ENCODE measurements around the gene AMD1.

The AMD1 gene

DNA sequence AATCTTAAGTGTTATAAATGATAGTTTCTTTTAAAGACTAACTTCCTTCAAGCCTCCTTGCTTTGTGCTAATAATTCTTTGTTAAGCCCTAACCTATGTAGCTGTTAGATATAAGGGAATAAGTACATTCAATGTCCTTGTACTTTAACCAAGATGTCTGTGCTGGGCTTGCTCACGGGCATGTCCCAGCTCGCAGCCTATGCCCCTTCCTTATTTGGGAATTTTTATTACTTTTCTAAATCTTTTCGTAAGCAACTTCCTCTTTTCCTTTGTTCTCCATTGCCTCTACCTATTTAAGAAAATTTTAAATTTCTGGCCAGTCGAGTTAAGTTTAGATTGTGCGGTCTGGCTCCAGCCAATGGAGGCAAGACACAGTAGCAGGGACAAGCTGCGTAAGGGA, 33.3 kb upstream of the AMD1 start:
- no peak for TF ChIP-seq CTCF (IDR thresholded peaks at IDR 0.05; ENCODE audit: unreplicated experiment in 3 of 3)
- no peak overlapping the region for H3K4me3 Mint-ChIP-seq
- no peaks in the 10 kb centered on the region for H3K4me1 Mint-ChIP-seq
- H3K27me3 Mint-ChIP-seq (ENCODE audit: low read depth), result no peaks in the 10 kb centered on the region
- H3K27ac Mint-ChIP-seq, result no peak overlapping the region
- H3K36me3 Mint-ChIP-seq (ENCODE audit: low read depth), result no peaks in the 10 kb centered on the region
- H3K9me3 Mint-ChIP-seq, result no peaks in the 10 kb centered on the region

DNA sequence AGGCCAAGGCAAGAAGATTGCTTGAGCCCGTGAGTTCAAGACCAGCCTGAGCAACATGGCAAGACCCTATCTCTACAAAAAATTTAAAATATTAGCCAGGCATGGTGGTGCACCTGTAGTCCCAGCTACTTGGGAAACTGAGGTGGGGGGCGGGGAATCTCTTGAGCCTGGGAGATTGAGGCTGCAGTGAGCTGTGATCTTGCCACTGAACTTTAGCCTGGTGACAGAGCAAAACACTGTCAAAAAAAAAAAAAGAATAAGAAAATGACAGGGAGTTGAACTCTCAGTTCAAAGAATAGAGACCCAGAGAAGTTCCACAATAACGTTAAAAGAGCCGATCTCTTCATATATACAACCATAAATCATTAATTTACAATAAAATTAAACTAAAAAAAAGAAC, 24.8 kb upstream of the AMD1 start:
- Mint-ChIP-seq H3K27ac (no peak overlapping the region), H3K27me3 (ENCODE audit: low read depth) (no peaks in the 10 kb centered on the region), H3K4me1 (no peaks in the 10 kb centered on the region), H3K9me3 (no peaks in the 10 kb centered on the region), H3K36me3 (ENCODE audit: low read depth) (no peaks in the 10 kb centered on the region), H3K4me3 (no peak overlapping the region)
- TF ChIP-seq CTCF (IDR thresholded peaks at IDR 0.05; ENCODE audit: unreplicated experiment in 3 of 3), result no peak

DNA sequence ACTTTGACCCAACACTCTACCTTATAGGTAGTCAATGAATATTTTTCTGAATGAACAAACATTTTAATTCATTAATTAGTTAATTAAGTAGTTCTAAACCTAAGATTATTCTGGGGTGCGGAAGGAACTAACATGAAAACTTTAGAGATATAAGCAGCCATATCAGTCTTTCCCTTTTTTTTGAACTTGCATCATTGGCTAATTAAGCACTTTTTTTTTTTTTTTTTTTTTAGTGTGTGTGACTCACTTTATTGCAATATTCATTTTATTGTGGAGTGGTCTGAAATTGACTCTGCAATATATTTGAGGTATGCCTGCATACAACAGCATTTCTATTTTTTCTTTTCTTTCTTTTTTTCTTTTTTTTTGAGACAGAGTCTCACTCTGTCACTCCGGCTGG, 21.8 kb upstream of the AMD1 start:
- H3K9me3 Mint-ChIP-seq, result no peaks in the 10 kb centered on the region
- no peak for TF ChIP-seq CTCF (IDR thresholded peaks at IDR 0.05; ENCODE audit: unreplicated experiment in 3 of 3)
- H3K4me1 Mint-ChIP-seq, result no peaks in the 10 kb centered on the region
- H3K36me3 Mint-ChIP-seq (ENCODE audit: low read depth), result no peaks in the 10 kb centered on the region
- no peaks in the 10 kb centered on the region for H3K27me3 Mint-ChIP-seq (ENCODE audit: low read depth)
- H3K27ac Mint-ChIP-seq, result no peak overlapping the region
- no peak overlapping the region for H3K4me3 Mint-ChIP-seq

DNA sequence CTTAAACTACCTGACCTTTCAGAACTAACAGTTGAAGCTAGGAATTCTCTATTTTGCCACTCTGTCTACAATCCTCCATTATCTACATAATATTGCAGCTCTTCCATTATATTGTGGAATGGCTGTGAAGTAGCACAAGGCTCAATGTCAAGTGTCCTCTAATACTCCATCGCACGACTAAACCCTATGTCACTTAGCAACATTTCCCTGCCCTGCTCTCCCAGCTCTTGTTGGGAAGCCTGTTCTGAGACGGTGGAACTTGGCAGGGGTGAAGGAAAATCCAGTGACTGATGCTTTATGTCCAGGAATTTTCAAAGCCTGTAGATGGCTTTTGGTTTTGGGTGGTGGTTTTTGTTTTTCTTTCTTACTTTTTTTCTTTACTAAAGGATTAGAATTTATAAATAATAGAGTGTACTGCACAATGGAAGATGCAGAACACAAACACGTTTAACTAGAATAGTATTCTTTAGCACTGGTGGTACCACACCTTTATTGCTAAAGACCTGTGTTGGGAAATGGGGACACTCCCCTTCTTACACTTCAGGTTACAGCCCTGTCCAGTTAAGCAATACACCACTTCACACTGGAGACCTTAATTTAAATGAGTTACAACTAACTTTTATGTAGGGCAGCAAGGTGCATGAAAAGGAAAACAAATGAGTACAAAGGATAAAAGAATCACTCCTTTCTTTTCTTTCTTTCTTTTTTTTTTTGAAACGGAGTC, 20.7 kb upstream of the AMD1 start:
- Mint-ChIP-seq H3K27ac (no peak overlapping the region), H3K9me3 (no peaks in the 10 kb centered on the region), H3K27me3 (ENCODE audit: low read depth) (no peaks in the 10 kb centered on the region), H3K4me1 (no peaks in the 10 kb centered on the region), H3K36me3 (ENCODE audit: low read depth) (no peaks in the 10 kb centered on the region), H3K4me3 (no peak overlapping the region)
- TF ChIP-seq CTCF (IDR thresholded peaks at IDR 0.05; ENCODE audit: unreplicated experiment in 3 of 3), result no peak

- Mint-ChIP-seq H3K36me3 (ENCODE audit: low read depth) (no peaks in the 10 kb centered on the region), H3K27ac (no peak overlapping the region), H3K4me1 (no peaks in the 10 kb centered on the region), H3K9me3 (no peaks in the 10 kb centered on the region), H3K27me3 (ENCODE audit: low read depth) (no peaks in the 10 kb centered on the region), H3K4me3 (no peak overlapping the region)
- no peak for TF ChIP-seq CTCF (IDR thresholded peaks at IDR 0.05; ENCODE audit: unreplicated experiment in 3 of 3)
Measured at GRCh38 chr6:110856296-110856695, 18.3 kb upstream of the AMD1 start.

GRCh38 chr6:110858016-110858415, 16.6 kb upstream of the AMD1 start:
- Mint-ChIP-seq H3K36me3 (ENCODE audit: low read depth) (no peaks in the 10 kb centered on the region), H3K4me1 (no peaks in the 10 kb centered on the region), H3K4me3 (no peak overlapping the region), H3K27ac (no peak overlapping the region), H3K27me3 (ENCODE audit: low read depth) (no peaks in the 10 kb centered on the region), H3K9me3 (no peaks in the 10 kb centered on the region)
- TF ChIP-seq CTCF (IDR thresholded peaks at IDR 0.05; ENCODE audit: unreplicated experiment in 3 of 3), result no peak

Data from nephron (organoid).